ENCODE measurements around the gene DACT1.

DNA sequence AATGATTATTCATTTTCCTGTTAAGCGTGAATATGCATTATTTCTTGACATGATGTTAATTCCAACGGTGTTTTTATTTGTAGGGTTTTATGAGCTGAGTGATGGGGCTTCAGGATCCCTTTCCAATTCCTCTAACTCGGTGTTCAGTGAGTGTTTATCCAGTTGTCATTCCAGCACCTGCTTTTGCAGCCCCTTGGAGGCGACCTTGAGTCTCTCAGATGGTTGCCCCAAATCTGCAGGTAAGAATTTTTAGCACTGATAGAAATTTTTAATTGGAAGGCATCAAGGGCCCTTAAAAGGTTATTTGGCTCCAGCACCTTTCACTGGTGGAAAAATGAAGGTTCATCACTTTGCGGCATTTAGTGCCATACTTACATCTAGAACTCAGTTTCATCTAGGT is 3.7 kb downstream of the DACT1 start:
- TF ChIP-seq ZNF274 (IDR thresholded peaks at IDR 0.05; ENCODE audit: low read depth, low read length) (no peak), SUZ12 (IDR thresholded peaks at IDR 0.05; ENCODE audit: extremely low read depth, insufficient read depth, insufficient read length) (no peak), YY1 (IDR thresholded peaks at IDR 0.05; ENCODE audit: insufficient read depth, insufficient read length) (no peak)
